Measurements from ENCODE around the gene PEX16.

GRCh38 chr11:45939836-45940235 is 22.2 kb upstream of the PEX16 start:
- TF ChIP-seq CTCF (IDR thresholded peaks at IDR 0.05; ENCODE audit: insufficient read depth, low read length), result no peak
- no peak for TF ChIP-seq REST (IDR thresholded peaks at IDR 0.05; ENCODE audit: insufficient replicate concordance, low read depth)

All from HL-60 (cell line).